D721Med (cell line): ENCODE results near the gene GALR1.
"Not testable (repeated sequence)": the region's sequence is repeated elsewhere in the genome, so short reads cannot be mapped to it uniquely, and the experiment has no call there.

Experiments
- DNase-seq: peaks from one replicate; pipeline ENCODE4 v3.0.0; 2011; ENCODE audit warnings: low spot score; ENCODE audit not compliant: insufficient read length
- FAIRE-seq: peaks from 2 replicates; lab custom pipeline; 2011; peaks lifted over from hg19 to GRCh38; lab: Jason Lieb, UNC
- CTCF ChIP-seq: IDR thresholded peaks from 2 replicates; pipeline ENCODE4 v1.5.1; 2012; ENCODE audit warnings: mild to moderate bottlenecking, control low read depth; ENCODE audit not compliant: insufficient read depth; ENCODE audit errors: missing control alignments

Gene GALR1

GRCh38 chr18:77263466-77263763 lies 13.8 kb downstream of the GALR1 start:
- TF ChIP-seq CTCF: no peak
- no peak for FAIRE-seq
- DNase-seq: no peak

DNA sequence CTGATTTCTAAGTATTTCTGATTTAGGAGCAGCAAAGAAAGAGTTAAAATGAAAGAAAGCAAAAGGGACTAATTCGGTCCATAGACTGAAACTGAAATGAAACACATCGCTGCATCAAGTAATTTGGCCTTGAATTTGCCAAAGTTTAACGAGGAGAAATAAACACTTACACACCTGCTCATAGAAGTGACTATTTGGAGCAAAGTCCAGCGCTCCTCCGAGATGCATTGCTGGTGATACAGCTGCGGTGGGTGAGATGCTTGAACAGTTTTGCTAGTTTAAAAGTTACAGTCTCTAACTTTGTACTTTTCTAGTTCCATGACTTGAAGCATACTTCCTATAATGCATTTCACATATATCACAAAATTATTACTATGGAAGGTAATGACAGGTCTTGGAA lies 18.3 kb downstream of the GALR1 start:
- DNase-seq: no peak
- TF ChIP-seq CTCF: no peak
- peak; percentile 92 for FAIRE-seq

DNA sequence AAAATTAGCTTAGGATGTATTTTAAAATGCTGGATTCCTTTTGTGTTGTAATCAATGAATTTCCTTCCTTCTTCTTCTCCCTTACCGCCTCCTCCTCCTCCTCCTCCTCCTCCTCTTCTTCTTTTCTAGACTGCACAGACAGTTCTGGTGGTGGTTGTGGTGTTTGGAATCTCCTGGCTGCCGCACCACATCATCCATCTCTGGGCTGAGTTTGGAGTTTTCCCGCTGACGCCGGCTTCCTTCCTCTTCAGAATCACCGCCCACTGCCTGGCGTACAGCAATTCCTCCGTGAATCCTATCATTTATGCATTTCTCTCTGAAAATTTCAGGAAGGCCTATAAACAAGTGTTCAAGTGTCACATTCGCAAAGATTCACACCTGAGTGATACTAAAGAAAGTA lies 18.8 kb downstream of the GALR1 start:
- DNase-seq: no peak
- FAIRE-seq: no peak
- no peak for TF ChIP-seq CTCF

DNA sequence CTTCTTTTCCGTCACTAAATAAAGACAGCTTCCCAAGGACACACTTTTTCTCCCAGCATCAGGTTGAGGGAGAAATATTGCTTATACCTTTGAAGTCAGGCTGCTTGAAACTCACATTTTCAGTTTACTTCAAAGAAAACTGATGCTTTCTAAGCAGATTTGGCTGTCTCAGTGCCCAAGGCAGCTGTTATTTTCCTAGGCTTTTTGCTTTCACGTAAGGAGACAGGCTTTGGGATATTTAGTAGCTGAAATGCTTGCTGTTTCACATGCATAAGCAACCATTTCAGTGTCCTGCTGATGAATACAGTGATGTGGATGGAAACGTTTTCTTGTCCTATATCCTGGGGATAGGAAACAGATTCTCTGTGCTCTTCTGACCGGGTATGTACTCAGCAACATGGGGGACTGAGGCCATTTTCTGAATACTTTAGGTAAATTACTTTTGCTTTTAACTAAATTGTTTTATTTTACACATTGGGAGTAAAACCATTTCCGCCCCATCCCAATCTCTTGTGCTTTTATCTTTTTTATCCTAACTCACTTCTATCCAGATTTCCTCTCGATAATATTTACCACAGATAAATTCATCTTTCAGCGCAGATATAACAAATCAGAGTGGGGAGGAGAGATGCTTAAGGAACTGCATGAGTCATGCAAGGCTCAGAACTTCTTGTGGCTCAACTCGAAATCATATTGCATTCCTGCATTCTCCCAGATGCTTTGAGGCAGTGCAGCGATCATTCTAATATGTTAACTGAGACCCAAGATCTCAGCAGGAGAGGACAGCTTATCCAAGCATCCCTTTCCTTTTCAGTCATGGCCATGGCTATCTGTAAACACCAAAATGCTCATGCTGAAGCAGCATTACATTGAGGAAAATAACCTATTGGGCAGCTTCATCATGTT lies 22.2 kb downstream of the GALR1 start:
- DNase-seq (no peak), FAIRE-seq (peak; percentile 89)
- no peak for TF ChIP-seq CTCF

- not testable (repeated sequence) for FAIRE-seq, DNase-seq
Measured at GRCh38 chr18:77290841-77291240, 41.2 kb downstream of the GALR1 start.

GRCh38 chr18:77298172-77298571 lies 48.5 kb downstream of the GALR1 start:
- no peak for TF ChIP-seq CTCF
- FAIRE-seq: no peak
- no peak for DNase-seq

- FAIRE-seq (no peak), DNase-seq (no peak)
- TF ChIP-seq CTCF: no peak
Measured at GRCh38 chr18:77299706-77300105, 50.1 kb downstream of the GALR1 start.
